Measurements from ENCODE around the gene UBE4A.
"Not testable (repeated sequence)": the region's sequence is repeated elsewhere in the genome, so short reads cannot be mapped to it uniquely, and the experiment has no call there.

Gene UBE4A

GRCh38 chr11:118401880-118402590, 42.6 kb downstream of the UBE4A start:
- no peak for DNase-seq

- DNase-seq: not testable (repeated sequence)
Observed at GRCh38 chr11:118402594-118402993, 43.2 kb downstream of the UBE4A start.

- no peak for DNase-seq
Observed at GRCh38 chr11:118406599-118407166, 47.3 kb downstream of the UBE4A start.

- no peak for DNase-seq
Observed at GRCh38 chr11:118410055-118410745, 50.8 kb downstream of the UBE4A start.

- no peak for DNase-seq
Observed at GRCh38 chr11:118411530-118411929, 52.1 kb downstream of the UBE4A start.

GRCh38 chr11:118412921-118413320, 53.5 kb downstream of the UBE4A start:
- DNase-seq: no peak

- DNase-seq: no peak
Observed at GRCh38 chr11:118415062-118415738, 55.8 kb downstream of the UBE4A start.

GRCh38 chr11:118415739-118416068, 56.3 kb downstream of the UBE4A start:
- DNase-seq: no peak

- not testable (repeated sequence) for DNase-seq
Observed at GRCh38 chr11:118416900-118417299, 57.5 kb downstream of the UBE4A start.

- DNase-seq: no peak
Observed at GRCh38 chr11:118417801-118418200, 58.4 kb downstream of the UBE4A start.

- no peak for DNase-seq
Observed at GRCh38 chr11:118418766-118419165, 59.4 kb downstream of the UBE4A start.

- no peak for DNase-seq
Observed at GRCh38 chr11:118427707-118428106, 68.3 kb downstream of the UBE4A start.

- DNase-seq: no peak
Observed at GRCh38 chr11:118430956-118431355, 71.6 kb downstream of the UBE4A start.

- DNase-seq: no peak
Observed at GRCh38 chr11:118434123-118434552, 74.7 kb downstream of the UBE4A start.

- DNase-seq: peak; percentile 31
Observed at GRCh38 chr11:118434553-118435289, 75.3 kb downstream of the UBE4A start.

- peak; percentile 61 for DNase-seq
Observed at GRCh38 chr11:118435290-118435892, 76.0 kb downstream of the UBE4A start.

- DNase-seq: peak; percentile 89
Observed at GRCh38 chr11:118435893-118436624, 76.7 kb downstream of the UBE4A start, which contains the start of gene KMT2A. Gene KMT2A, plus strand, starts transcription at chr11:118436492. Its CDS starts 21 bp downstream, at chr11:118436513.

GRCh38 chr11:118436639-118437207, 77.3 kb downstream of the UBE4A start:
- DNase-seq: no peak

- peak; percentile 30 for DNase-seq
Observed at GRCh38 chr11:118437208-118438125, 78.1 kb downstream of the UBE4A start.

- DNase-seq: peak; percentile 39
Observed at GRCh38 chr11:118438314-118438931, 79.0 kb downstream of the UBE4A start.

Measured in activated effector memory CD4-positive, alpha-beta T cell treated with Interleukin-2 at 50 U/mL for 16 hours (primary cell).